Upper lobe of right lung (tissue), 1 donor: ENCODE measurements around the gene MAP4K3. TPM values are rescaled to one million over a fixed set of nuclear protein-coding genes. Genes with fewer than 3 reads are reported as not detected.
"Not testable (repeated sequence)": the region's sequence is repeated elsewhere in the genome, so short reads cannot be mapped to it uniquely, and the experiment has no call there.

Experiments
- ATAC-seq: fragments of 200-7000 bp; cut with Tn5 transposase; one replicate; pipeline ENCODE4 v1.9.1; 2020; ENCODE audit warnings: mild to moderate bottlenecking, moderate library complexity
- DNase-seq: peaks from one replicate; pipeline ENCODE4 v3.0.0-alpha.2; 2020
- H3K27ac ChIP-seq: fragments of 200-600 bp; one replicate; pipeline ENCODE4 v1.8.0; 2022
- H3K27me3 ChIP-seq: fragments of 200-600 bp; one replicate; pipeline ENCODE4 v1.8.0; 2022; ENCODE audit warnings: mild to moderate bottlenecking
- H3K36me3 ChIP-seq: fragments of 200-600 bp; one replicate; pipeline ENCODE4 v1.8.0; 2022
- H3K4me1 ChIP-seq: fragments of 200-600 bp; one replicate; pipeline ENCODE4 v1.8.0; 2022
- H3K4me3 ChIP-seq: fragments of 200-600 bp; one replicate; pipeline ENCODE4 v1.8.0; 2022; ENCODE audit warnings: mild to moderate bottlenecking
- H3K9me3 ChIP-seq: fragments of 200-600 bp; one replicate; pipeline ENCODE4 v1.8.0; 2022
- intact Hi-C: fragments of 100-400 bp; cut with DNase I; formaldehyde crosslinking; loops from one replicate; pipeline ENCODE4 v1.11.0; 2022
- total RNA-seq: library from RNA; stranded (reverse); fragmentation: NEBNext Ultra II Directional; extraction: Animal tissue kit (Norgen Biotek cat#: 25700); gene quantifications from one replicate; pipeline ENCODE4 v1.2.1, GENCODE V29; 2021
- TF ChIP-seq, protein P1 (sequence below): fragments of 200-600 bp; IDR thresholded peaks from one replicate; pipeline ENCODE4 v1.8.0; 2022; ENCODE audit warnings: antibody characterized with exemption
- donor health status: DM: no; HTN: yes; CAD: no; lungs with severe emphysema.

The MAP4K3 gene
- total RNA-seq, 1 donor from 2014 or later, result 55.5 TPM

- intact Hi-C loops, result no loop called here
Observed at GRCh38 chr2:39335930-39336329, 101.2 kb downstream of the MAP4K3 start.

GRCh38 chr2:39334978-39335377 lies 102.1 kb downstream of the MAP4K3 start:
- no peaks in the 10 kb centered on the region for H3K27me3 ChIP-seq
- no peak overlapping the region for H3K27ac ChIP-seq
- H3K4me3 ChIP-seq, result no peak overlapping the region
- intact Hi-C loops, result no loop called here
- ATAC-seq, result no peak
- no peaks in the 10 kb centered on the region for H3K4me1 ChIP-seq
- no peaks in the 10 kb centered on the region for H3K9me3 ChIP-seq
- H3K36me3 ChIP-seq, result peaks cover 10% of the 10 kb centered on the region
- TF ChIP-seq, protein P1, sequence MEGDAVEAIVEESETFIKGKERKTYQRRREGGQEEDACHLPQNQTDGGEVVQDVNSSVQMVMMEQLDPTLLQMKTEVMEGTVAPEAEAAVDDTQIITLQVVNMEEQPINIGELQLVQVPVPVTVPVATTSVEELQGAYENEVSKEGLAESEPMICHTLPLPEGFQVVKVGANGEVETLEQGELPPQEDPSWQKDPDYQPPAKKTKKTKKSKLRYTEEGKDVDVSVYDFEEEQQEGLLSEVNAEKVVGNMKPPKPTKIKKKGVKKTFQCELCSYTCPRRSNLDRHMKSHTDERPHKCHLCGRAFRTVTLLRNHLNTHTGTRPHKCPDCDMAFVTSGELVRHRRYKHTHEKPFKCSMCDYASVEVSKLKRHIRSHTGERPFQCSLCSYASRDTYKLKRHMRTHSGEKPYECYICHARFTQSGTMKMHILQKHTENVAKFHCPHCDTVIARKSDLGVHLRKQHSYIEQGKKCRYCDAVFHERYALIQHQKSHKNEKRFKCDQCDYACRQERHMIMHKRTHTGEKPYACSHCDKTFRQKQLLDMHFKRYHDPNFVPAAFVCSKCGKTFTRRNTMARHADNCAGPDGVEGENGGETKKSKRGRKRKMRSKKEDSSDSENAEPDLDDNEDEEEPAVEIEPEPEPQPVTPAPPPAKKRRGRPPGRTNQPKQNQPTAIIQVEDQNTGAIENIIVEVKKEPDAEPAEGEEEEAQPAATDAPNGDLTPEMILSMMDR, result no peak
- no peak for DNase-seq

More at GRCh38 chr2:39335930-39336329, 101.2 kb downstream of the MAP4K3 start:
- DNase-seq (no peak), ATAC-seq (no peak)
- no peak overlapping the region for H3K27ac ChIP-seq
- no peaks in the 10 kb centered on the region for H3K27me3 ChIP-seq
- H3K36me3 ChIP-seq, result peaks cover 6% of the 10 kb centered on the region
- no peak overlapping the region for H3K4me3 ChIP-seq
- H3K9me3 ChIP-seq, result no peaks in the 10 kb centered on the region
- TF ChIP-seq, protein P1, result no peak
- H3K4me1 ChIP-seq, result no peaks in the 10 kb centered on the region

DNA sequence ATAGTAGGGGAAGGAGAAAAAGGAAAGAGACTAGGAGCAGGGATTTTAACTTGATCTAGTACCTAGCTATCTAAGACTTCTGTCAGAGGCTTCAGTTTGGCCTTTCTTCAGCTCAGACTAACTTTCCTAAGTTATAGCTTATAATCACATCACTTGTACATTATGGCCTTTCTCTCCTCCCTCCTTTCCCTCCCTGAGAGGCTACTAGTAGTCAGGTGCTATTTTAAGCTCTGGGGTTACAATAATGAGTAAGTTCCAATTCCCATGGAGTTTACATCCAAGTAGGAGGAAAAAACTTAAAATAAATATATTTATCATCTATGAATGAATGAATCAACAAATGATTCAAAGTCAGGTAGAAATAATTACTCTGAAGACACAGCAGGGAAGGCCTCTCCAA lies 102.6 kb downstream of the MAP4K3 start:
- ATAC-seq (no peak), DNase-seq (no peak)
- Histone ChIP-seq H3K4me3 (no peak overlapping the region), H3K27me3 (no peaks in the 10 kb centered on the region), H3K27ac (no peak overlapping the region), H3K36me3 (peaks cover 10% of the 10 kb centered on the region), H3K9me3 (no peaks in the 10 kb centered on the region), H3K4me1 (no peaks in the 10 kb centered on the region)
- TF ChIP-seq, protein P1, result no peak
- intact Hi-C loops, result no loop called here

- no peak for DNase-seq
- H3K27me3 ChIP-seq, result no peaks in the 10 kb centered on the region
Observed at GRCh38 chr2:39326644-39327043, 110.4 kb downstream of the MAP4K3 start.

GRCh38 chr2:39325966-39326365 lies 111.1 kb downstream of the MAP4K3 start:
- Histone ChIP-seq H3K9me3 (no peaks in the 10 kb centered on the region), H3K36me3 (peaks cover 54% of the 10 kb centered on the region), H3K27me3 (no peaks in the 10 kb centered on the region), H3K4me3 (no peak overlapping the region), H3K4me1 (no peaks in the 10 kb centered on the region), H3K27ac (no peak overlapping the region)
- no peak for ATAC-seq
- TF ChIP-seq, protein P1, result no peak
- intact Hi-C loops, result no loop called here
- DNase-seq, result no peak

More at GRCh38 chr2:39326644-39327043, 110.4 kb downstream of the MAP4K3 start:
- TF ChIP-seq, protein P1, result no peak
- intact Hi-C loops, result no loop called here
- H3K4me3 ChIP-seq, result no peak overlapping the region
- peaks cover 58% of the 10 kb centered on the region for H3K36me3 ChIP-seq
- no peak for ATAC-seq
- no peak overlapping the region for H3K27ac ChIP-seq
- no peaks in the 10 kb centered on the region for H3K9me3 ChIP-seq
- H3K4me1 ChIP-seq, result no peaks in the 10 kb centered on the region

DNA sequence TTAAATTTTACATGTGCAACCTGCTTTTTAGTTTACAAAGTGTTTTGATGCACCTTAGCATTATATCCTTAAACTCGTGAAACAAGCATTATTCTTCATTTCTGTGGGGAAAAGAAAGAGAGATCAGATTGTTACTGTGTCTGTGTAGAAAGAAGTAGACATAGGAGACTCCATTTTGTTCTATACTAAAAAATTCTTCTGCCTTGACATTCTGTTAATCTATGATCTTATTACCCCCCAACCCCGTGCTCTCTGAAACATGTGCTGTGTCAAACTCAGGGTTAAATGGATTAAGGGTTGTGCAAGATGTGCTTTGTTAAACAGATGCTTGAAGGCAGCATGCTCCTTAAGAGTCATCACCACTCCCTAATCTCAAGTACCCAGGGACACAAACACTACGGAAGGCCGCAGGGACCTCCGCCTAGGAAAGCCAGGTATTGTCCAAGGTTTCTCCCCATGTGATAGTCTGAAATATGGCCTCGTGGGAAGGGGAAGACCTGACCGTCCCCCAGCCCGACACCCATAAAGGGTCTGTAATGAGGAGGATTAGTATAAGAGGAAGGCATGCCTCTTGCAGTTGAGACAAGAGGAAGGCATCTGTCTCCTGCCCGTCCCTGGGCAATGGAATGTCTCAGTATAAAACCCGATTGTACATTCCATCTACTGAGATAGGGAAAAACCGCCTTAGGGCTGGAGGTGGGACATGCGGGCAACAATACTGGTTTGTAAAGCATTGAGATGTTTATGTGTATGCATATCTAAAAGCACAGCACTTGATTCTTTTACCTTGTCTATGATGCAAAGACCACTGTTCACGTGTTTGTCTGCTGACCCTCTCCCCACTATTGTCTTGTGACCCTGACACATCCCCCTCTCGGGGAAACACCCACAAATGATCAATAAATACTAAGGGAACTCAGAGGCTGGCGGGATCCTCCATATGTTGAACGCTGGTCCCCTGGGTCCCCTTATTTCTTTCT lies 115.7 kb downstream of the MAP4K3 start:
- peaks cover 37% of the 10 kb centered on the region for H3K36me3 ChIP-seq
- H3K4me1 ChIP-seq, intact Hi-C loops, H3K27me3 ChIP-seq, H3K27ac ChIP-seq, DNase-seq, H3K9me3 ChIP-seq, ATAC-seq, H3K4me3 ChIP-seq: not testable (repeated sequence)
